ENCODE results near the gene CISH.

The CISH gene

GRCh38 chr3:50637945-50638344 lies 26.4 kb upstream of the CISH start:
- DNase-seq (ENCODE audit: extremely low read depth in 1 of 2, low read depth in 1 of 2) = no peak

DNA sequence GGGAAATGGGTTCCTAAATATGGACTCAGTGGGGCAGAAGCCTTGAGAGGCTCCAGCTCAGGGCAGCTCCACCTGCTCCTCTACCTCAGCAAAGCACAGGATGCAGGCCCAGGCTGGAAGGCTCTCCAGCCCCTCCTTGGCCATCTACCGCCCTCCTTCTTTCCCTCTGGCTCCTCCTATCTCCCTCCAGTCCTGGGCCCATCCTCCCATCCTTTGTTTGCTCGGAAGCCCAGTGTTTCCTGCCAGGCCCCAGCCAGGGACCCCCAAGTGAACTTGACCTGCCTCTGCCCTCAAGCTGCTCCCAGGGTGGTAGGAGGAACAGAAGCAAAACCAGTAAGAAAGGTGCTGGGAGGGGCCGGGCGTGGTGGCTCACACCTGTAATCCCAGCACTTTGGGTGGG lies 25.4 kb upstream of the CISH start:
- DNase-seq (ENCODE audit: extremely low read depth in 1 of 2, low read depth in 1 of 2) = no peak

DNA sequence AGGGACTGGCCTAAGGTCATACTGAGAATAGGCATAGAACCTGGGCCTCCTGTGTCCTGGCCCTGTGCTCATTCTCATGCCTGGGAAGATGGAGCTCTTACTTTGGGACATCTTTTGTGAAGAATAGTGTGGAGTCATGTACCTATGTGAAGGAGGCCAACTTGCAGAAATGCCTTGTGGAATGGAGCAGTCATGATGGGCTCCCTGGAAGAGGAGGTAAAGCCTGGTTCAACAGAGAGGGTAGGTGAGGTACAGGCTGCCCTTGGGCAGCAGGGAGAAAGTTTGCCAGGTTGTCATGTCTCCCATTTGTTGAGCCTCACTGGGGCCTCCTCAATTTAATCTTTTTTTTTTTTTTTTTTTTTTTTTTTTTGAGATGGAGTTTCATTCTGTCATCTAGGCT lies 23.5 kb upstream of the CISH start:
- DNase-seq (ENCODE audit: extremely low read depth in 1 of 2, low read depth in 1 of 2) = no peak

DNA sequence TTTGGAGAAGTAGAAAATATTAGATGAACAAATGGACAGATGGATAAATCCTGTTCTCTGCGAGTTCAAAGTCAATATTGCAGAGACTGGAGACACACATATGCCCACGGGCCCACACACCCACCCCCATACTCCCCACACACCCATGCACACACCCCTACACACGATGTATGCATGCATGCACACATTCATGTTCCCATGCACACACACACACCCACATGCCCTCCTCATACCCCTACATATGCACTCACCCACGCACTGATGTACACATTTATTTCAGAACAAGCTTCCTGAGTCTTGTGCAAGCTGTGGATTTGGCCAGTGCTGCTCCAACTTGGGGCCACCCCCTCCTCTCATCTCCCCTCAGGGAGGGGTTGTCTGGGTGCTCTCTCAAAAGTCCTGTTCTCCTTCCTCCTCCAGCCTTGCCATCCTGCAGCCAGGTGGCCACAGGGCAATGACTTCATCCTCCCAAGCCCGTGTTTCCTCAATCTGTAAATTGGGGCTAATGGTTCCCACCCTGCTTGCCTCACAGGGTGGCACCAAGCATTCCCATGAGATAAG lies 21.7 kb upstream of the CISH start:
- no peak for DNase-seq (ENCODE audit: extremely low read depth in 1 of 2, low read depth in 1 of 2)

DNA sequence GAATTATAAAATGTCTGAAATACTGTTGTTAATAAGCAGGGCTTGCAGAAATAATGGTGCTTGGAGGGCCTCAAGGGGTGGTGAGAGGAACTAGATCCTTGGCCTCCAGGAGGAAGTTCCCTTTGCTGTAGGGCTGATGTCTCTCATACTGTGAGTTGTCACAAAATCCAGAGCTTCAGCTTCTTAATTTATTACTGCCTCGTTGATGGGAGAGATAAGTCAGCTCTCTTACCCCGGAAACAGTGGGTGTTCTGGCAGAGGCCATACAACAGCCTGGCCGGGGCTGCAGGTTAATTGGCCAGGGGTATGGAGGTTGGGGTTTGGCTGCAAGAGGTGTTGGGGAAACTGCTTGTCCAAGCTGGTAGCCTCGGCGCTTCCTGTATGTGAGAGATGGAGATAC lies 20.9 kb upstream of the CISH start:
- no peak for DNase-seq (ENCODE audit: extremely low read depth in 1 of 2, low read depth in 1 of 2)

- no peak for DNase-seq (ENCODE audit: extremely low read depth in 1 of 2, low read depth in 1 of 2)
These were observed 19.3 kb upstream of the CISH start for GRCh38 chr3:50630877-50631276.

- no peak for DNase-seq (ENCODE audit: extremely low read depth in 1 of 2, low read depth in 1 of 2)
These were observed 18.8 kb upstream of the CISH start for GRCh38 chr3:50630394-50630793.

- DNase-seq (ENCODE audit: extremely low read depth in 1 of 2, low read depth in 1 of 2) = no peak
These were observed 17.0 kb upstream of the CISH start for GRCh38 chr3:50628601-50629000.

- no peak for DNase-seq (ENCODE audit: extremely low read depth in 1 of 2, low read depth in 1 of 2)
These were observed 16.0 kb upstream of the CISH start for GRCh38 chr3:50627407-50628051.

- DNase-seq (ENCODE audit: extremely low read depth in 1 of 2, low read depth in 1 of 2) = no peak
These were observed 14.8 kb upstream of the CISH start for GRCh38 chr3:50626401-50626800.

DNA sequence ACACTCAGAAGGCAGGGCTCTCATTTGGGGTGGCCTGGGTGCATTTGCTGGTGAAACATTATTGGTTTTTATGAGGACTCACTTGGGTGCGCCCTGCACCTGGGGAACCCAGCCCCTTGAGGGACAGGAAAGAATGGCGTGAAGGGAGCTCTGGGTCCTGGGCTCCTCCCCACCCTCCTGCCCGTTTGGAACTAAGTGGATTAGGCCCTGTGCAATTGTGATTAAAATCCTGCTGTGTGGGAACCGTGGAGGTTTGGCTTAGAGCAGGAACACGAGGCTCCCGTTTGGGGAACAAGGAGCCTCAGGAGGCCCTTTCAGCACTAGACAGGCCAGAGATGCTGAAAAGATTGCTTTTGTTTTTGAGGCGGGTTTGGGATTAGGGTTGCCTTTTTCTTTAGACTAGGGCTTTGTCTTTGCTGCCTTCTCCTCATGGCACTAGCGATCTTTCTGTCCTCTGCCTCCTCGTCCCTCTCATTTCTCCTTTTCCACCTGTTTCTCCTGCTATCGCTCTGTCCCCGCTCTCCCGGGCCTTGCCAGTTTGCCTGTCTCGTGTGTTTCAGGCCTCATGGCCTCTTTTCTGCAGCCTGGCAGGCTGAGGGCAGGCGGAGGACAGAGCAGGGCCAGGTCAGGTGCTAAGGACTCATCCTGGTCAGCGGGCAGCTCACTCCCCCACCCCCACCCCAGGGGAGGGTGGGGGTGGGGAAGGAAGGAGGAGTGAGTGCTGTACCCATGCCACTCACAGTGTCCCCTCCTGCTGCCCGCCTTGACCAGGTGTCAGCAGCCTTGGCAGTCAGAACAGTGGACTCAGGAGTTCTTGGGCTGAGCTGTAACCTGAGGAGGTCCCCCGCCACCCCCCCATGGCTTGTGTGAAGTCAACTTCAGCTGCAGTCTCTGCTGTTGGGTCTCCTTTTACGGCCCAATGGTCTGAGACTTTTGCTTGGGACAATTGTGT lies 13.9 kb upstream of the CISH start:
- DNase-seq (ENCODE audit: extremely low read depth in 1 of 2, low read depth in 1 of 2) = no peak

DNA sequence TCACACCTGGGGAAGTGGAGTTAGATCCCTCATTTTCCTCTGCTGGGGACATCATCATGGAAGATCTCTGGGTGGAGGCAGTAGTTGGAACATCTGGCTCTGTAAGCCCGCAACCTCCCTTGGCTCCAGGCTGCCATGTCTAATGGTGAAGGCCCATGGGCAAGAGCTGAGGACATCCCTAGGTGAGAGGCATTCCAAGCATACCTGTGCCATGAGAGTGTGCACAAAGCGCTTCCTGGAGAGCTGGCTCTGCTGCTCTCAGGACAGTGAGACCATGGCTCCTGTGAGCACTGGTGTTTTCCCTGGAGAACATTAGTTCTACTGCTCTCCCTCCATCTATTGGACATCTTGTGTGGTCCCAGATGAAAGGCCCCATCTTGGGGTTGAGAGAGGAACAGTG lies 13.1 kb upstream of the CISH start:
- DNase-seq (ENCODE audit: extremely low read depth in 1 of 2, low read depth in 1 of 2) = no peak

DNA sequence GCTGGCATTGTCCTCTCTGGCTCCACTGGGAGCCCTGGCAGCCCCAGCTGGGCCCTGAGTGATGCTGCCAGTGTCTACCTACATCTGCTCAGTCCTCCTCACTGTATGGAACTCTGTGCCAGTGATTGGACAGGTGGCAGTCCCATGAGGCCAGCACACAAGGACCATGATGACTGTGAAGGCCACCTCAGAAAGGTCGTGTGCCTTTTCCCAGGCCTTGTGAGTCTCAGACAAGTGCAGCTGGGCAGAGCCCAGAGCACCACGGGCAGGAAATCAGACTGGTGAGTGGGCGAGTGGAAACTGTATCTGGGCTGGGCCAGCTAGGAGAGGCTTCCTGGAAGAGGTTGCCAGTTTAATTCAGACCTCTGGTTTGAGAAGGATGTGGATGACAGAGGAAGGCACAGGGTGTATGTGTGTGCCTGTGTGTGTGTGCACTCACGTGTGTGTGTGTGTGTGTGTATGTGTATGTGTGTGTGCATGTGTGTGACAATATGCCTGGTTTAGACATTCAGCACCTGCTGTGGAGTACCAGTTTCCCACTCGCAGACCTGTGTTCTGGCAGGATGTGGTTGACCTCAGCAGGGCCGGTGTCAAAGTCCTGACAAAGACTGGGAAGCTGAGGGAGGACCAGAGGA lies 12.4 kb upstream of the CISH start:
- no peak for DNase-seq (ENCODE audit: extremely low read depth in 1 of 2, low read depth in 1 of 2)

GRCh38 chr3:50622881-50623280 lies 11.3 kb upstream of the CISH start:
- DNase-seq (ENCODE audit: extremely low read depth in 1 of 2, low read depth in 1 of 2) = no peak

- DNase-seq (ENCODE audit: extremely low read depth in 1 of 2, low read depth in 1 of 2) = no peak
These were observed 9.2 kb upstream of the CISH start for GRCh38 chr3:50620820-50621219.

- DNase-seq (ENCODE audit: extremely low read depth in 1 of 2, low read depth in 1 of 2) = no peak
These were observed 8.8 kb upstream of the CISH start for GRCh38 chr3:50620420-50620819.

- no peak for DNase-seq (ENCODE audit: extremely low read depth in 1 of 2, low read depth in 1 of 2)
These were observed 6.4 kb upstream of the CISH start for GRCh38 chr3:50617911-50618481.

DNA sequence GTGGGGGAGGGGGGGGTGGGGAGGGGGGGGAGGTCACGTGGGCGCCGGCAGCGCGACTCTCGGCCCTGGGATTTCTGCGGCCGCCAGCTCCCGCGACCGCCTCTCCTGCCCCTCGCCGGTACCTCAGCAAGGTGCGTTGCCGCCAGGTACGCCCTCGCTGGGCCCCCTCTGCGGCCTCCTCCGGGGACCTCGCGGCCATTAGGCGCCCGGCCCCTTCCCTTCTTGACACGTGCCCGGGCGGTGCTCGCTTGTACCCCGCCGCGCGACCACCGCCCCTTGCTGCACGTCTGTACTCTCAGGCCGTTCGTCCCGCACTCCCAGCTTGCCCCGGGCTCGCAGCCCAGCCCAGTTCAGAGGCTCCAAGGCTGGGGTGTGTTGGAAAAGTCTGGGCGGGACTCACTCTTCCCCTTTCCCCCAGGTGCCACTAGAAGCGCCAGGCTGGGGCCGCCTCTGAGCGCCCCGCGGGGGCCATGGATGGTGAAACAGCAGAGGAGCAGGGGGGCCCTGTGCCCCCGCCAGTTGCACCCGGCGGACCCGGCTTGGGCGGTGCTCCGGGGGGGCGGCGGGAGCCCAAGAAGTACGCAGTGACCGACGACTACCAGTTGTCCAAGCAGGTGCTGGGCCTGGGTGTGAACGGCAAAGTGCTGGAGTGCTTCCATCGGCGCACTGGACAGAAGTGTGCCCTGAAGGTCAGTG lies 5.7 kb upstream of the CISH start, which contains the start of gene MAPKAPK3:
TSS of gene MAPKAPK3 (plus strand) at position 56 of the 696 bp plus-strand sequence. CDS start at position 471, 415 bp downstream.
- no peak for DNase-seq (ENCODE audit: extremely low read depth in 1 of 2, low read depth in 1 of 2)

- DNase-seq (ENCODE audit: extremely low read depth in 1 of 2, low read depth in 1 of 2) = peak; percentile 81 to 90
These were observed 5.2 kb upstream of the CISH start for GRCh38 chr3:50616770-50617095.

DNA sequence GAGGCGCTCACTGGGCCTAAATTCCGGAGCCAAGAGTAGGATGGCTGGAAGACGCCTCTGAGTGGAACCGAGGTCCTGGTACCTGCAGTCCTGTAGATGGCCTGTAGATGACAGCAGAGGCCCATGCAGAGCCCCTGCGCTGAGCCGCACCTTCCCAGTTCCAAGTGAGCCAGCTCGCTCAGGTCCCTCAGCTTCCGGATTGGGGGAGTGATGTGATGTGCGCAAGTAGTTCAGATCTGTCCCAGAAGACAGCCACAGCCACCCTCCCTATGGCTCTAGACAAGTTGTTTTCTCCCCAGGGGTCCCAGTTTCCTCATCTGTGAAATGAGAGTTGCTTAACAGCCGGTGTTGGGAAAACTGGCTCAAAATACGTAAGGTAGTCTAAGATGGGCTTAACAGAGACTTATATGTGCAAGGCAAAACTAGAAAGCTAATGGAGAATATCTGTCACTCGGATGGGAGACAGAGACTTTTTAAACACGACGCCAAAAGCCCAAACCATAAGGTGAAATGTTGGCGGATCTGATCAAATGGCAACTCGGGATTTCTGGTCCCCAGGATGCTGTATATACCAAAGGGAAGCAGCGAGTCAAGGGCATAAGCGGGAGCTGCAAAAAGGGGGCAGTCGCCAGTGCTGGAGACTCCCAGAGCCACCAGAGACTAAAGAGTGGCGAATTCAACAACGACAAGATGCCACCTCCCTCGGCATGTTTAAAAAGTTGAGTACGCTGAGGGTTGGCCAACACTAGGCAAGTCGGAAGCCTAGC lies 4.6 kb upstream of the CISH start:
- DNase-seq (ENCODE audit: extremely low read depth in 1 of 2, low read depth in 1 of 2) = peak; percentile 68
